Measurements from ENCODE around the gene CCDC149.

CCDC149 gene

DNA sequence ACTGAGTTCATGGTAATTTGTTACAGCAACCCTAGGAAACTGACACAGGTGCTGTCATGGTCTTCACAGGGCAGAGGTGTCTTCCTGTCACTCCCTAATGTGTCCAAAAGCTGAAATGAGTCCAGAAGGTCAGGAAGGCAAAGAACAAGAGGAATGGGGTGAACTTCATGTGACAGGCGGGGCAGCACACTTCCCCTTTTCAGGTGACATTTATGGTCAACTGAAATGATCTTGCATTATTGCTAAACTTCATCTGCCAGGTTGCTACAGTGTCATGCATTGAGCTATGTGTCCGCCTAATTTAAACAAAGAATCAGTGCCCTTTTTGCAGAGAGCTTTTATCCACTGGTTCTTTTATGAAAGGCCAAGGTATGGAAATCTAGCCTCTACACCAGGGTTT, 15.9 kb upstream of the CCDC149 start:
- no peak for DNase-seq (ENCODE audit: low read depth)
- TF ChIP-seq, protein P1, sequence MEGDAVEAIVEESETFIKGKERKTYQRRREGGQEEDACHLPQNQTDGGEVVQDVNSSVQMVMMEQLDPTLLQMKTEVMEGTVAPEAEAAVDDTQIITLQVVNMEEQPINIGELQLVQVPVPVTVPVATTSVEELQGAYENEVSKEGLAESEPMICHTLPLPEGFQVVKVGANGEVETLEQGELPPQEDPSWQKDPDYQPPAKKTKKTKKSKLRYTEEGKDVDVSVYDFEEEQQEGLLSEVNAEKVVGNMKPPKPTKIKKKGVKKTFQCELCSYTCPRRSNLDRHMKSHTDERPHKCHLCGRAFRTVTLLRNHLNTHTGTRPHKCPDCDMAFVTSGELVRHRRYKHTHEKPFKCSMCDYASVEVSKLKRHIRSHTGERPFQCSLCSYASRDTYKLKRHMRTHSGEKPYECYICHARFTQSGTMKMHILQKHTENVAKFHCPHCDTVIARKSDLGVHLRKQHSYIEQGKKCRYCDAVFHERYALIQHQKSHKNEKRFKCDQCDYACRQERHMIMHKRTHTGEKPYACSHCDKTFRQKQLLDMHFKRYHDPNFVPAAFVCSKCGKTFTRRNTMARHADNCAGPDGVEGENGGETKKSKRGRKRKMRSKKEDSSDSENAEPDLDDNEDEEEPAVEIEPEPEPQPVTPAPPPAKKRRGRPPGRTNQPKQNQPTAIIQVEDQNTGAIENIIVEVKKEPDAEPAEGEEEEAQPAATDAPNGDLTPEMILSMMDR (conservative IDR thresholded peaks at IDR 0.05; ENCODE audit: low read depth, low read length): no peak
- no peak overlapping the region for H3K4me3 ChIP-seq (ENCODE audit: low read depth, low read length)

DNA sequence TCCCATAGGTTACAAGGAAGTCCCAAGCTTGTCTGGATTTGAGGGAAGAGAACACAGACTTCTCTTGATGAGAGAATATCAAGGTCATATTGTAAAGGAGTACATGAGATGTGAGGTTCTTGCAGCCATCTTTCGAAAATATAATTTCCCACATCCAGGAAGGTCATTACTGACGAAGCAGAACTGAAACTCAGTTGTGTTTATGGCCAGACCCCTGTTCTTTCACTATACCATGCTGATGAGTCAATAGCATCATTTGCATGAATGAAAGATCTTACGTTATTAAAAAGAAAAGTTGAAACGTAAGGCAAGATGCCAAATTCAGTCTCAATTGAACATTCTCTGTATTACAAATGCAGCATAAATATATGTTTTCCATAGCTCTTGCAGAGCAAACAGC, 14.2 kb upstream of the CCDC149 start:
- DNase-seq (ENCODE audit: low read depth): no peak
- TF ChIP-seq, protein P1 (conservative IDR thresholded peaks at IDR 0.05; ENCODE audit: low read depth, low read length): no peak

GRCh38 chr4:24924309-24924781, 11.5 kb upstream of the CCDC149 start:
- TF ChIP-seq, protein P1 (conservative IDR thresholded peaks at IDR 0.05; ENCODE audit: low read depth, low read length): no peak
- no peak overlapping the region for H3K4me3 ChIP-seq (ENCODE audit: low read depth, low read length)

More for the DNA sequence above, 14.2 kb upstream of the CCDC149 start:
- H3K4me3 ChIP-seq (ENCODE audit: low read depth, low read length): no peak overlapping the region

DNA sequence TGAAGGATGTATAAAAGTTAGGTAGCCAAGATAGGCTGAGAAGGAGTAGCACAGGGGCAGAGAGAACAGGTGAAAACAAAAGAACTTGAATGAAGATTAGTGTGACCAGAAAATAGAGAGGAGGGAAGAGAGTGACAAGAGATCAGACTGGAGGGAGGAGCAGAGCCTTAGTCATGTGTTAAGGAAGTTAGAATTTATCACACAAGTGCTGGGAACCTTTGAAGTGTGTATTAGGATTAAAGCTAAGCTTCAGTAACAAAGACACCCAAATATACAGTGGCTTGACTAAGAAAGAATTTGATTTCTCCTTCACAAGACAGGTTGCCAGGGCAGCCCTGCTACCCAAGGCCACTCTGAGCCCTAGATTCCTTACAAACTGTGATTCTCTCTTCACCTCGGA, 10.7 kb upstream of the CCDC149 start:
- DNase-seq (ENCODE audit: low read depth): no peak
- no peak overlapping the region for H3K4me3 ChIP-seq (ENCODE audit: low read depth, low read length)
- TF ChIP-seq, protein P1 (conservative IDR thresholded peaks at IDR 0.05; ENCODE audit: low read depth, low read length): no peak

More at GRCh38 chr4:24924309-24924781, 11.5 kb upstream of the CCDC149 start:
- peak; percentile 97 for DNase-seq (ENCODE audit: low read depth)

GRCh38 chr4:24923002-24923401, 10.2 kb upstream of the CCDC149 start:
- H3K4me3 ChIP-seq (ENCODE audit: low read depth, low read length): no peak overlapping the region
- no peak for DNase-seq (ENCODE audit: low read depth)
- TF ChIP-seq, protein P1 (conservative IDR thresholded peaks at IDR 0.05; ENCODE audit: low read depth, low read length): no peak

DNA sequence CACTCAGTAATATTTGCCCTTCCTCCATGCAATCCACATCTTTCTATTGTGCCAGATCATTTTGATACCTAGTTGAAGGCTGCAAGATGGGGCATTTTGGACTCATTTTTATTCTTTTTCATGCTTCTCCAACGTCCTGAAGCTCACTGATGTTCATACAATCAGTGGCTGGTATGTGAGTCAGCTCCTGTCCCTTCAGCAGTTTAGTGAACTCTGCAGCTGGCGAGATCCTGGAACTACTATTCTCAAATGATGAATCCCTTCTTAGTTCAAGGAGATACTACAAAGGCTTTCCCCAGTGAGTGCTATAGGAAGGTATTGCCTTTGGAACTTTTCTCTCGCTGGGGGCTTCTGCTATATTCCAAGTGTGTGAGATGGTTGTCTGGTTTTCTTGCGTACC, 9.6 kb upstream of the CCDC149 start:
- no peak for DNase-seq (ENCODE audit: low read depth)
- no peak overlapping the region for H3K4me3 ChIP-seq (ENCODE audit: low read depth, low read length)
- TF ChIP-seq, protein P1 (conservative IDR thresholded peaks at IDR 0.05; ENCODE audit: low read depth, low read length): no peak

DNA sequence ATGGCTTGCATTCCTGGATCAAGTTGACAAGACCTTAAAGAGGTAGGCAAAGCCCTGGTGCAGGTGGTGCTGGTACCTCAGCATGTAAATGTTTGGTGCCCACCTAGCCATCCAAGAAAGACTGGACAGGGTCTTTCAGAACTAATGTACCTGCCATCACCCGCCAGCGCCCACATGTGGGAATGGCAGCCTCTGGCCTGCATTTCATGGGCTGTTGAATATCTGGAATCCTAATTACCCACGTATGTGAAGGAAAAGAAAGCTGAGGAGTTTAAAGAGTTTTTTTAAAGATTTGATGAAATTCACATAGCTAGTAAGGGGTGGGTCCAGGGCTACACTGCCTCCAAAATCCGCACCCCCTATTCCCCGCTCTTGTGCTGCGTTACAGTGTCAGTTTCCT, 8.6 kb upstream of the CCDC149 start:
- DNase-seq (ENCODE audit: low read depth): no peak
- H3K4me3 ChIP-seq (ENCODE audit: low read depth, low read length): no peak overlapping the region
- TF ChIP-seq, protein P1 (conservative IDR thresholded peaks at IDR 0.05; ENCODE audit: low read depth, low read length): no peak
